ENCODE data around the gene TOPORS. TPM values are rescaled to one million over a fixed set of nuclear protein-coding genes. Genes with fewer than 3 reads are reported as not detected.

Gene TOPORS
- total and polyA plus RNA-seq, 2 donors, result 12.1 to 22.1 TPM

GRCh38 chr9:32502464-32502863, 49.9 kb downstream of the TOPORS start:
- WGBS, result 89% methylated on average over 4 of the region's 4 CpGs
- peaks cover 0 to 7% of the 10 kb centered on the region in 2 donors for H3K36me3 ChIP-seq (ENCODE audit: control insufficient read depth in 2 of 2, insufficient read depth in 2 of 2, low read length in 1 of 2)
- no peak overlapping the region for H3K27ac ChIP-seq (ENCODE audit: low read depth in 1 of 2, low read length in 1 of 2)

DNA sequence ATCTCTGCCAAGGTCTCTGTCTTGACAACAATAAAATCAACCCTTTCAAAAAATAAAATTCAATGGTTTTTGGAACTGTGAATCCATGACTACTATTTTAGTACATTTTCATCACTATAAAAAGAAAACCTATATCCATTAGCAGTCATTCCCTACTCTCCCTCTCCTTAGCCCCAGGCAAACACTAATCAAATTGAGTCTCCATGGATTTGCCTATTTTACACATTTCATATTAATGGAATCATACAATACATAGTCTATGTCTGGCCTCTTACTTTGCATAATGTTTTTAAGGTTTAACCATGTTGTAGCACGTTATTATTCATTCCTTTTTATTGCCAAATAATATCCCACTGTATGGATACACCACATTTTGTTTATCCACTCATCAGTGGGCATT, 50.5 kb downstream of the TOPORS start:
- H3K27ac ChIP-seq (ENCODE audit: low read depth in 1 of 2, low read length in 1 of 2), result no peak overlapping the region

More at GRCh38 chr9:32502464-32502863, 49.9 kb downstream of the TOPORS start:
- Histone ChIP-seq H3K4me3 (ENCODE audit: low read length in 2 of 2) (no peak overlapping the region), H3K9me3 (ENCODE audit: control insufficient read depth in 2 of 2, insufficient read depth in 1 of 2, low read length in 1 of 2) (no peaks in the 10 kb centered on the region), H3K27me3 (ENCODE audit: control insufficient read depth in 2 of 2, insufficient read depth in 1 of 2, low read length in 1 of 2) (no peaks in the 10 kb centered on the region), H3K4me1 (ENCODE audit: control insufficient read depth in 2 of 2, insufficient read depth in 2 of 2, low read length in 2 of 2) (no peaks in the 10 kb centered on the region)
- DNase-seq (ENCODE audit: low read depth in 6 of 9, low spot score in 9 of 9), result no peak

DNA sequence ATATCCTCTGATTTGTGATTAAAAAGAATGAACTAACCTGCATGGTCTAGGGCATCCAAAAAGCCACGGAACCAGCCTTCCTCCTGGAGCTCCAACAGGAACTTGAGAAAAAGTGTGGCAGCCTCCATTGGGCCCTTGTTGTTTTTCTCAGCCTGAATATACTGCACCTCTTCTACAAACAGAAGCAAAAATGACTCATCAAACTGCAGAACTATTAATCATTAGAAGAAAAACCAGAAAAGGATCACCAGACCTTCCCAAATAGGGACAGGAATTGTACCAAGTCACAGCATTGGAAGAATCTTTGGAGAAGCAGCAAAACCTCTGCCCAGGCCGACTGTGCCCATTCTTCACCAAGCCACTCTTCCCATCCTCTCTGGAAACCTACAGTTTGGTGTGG, 51.6 kb downstream of the TOPORS start:
- no peaks in the 10 kb centered on the region for H3K27me3 ChIP-seq (ENCODE audit: control insufficient read depth in 2 of 2, insufficient read depth in 1 of 2, low read length in 1 of 2)
- H3K36me3 ChIP-seq (ENCODE audit: control insufficient read depth in 2 of 2, insufficient read depth in 2 of 2, low read length in 1 of 2), result peaks cover 0 to 13% of the 10 kb centered on the region in 2 donors
- H3K9me3 ChIP-seq (ENCODE audit: control insufficient read depth in 2 of 2, insufficient read depth in 1 of 2, low read length in 1 of 2), result no peaks in the 10 kb centered on the region
- no peak overlapping the region for H3K4me3 ChIP-seq (ENCODE audit: low read length in 2 of 2)
- no peaks in the 10 kb centered on the region for H3K4me1 ChIP-seq (ENCODE audit: control insufficient read depth in 2 of 2, insufficient read depth in 2 of 2, low read length in 2 of 2)
- no peak for DNase-seq (ENCODE audit: low read depth in 6 of 9, low spot score in 9 of 9)
- WGBS, result 73% methylated on average over 2 of the region's 2 CpGs
- H3K27ac ChIP-seq (ENCODE audit: low read depth in 1 of 2, low read length in 1 of 2), result no peak overlapping the region

More for the DNA sequence above, 50.5 kb downstream of the TOPORS start:
- Histone ChIP-seq H3K4me3 (ENCODE audit: low read length in 2 of 2) (no peak overlapping the region), H3K27me3 (ENCODE audit: control insufficient read depth in 2 of 2, insufficient read depth in 1 of 2, low read length in 1 of 2) (no peaks in the 10 kb centered on the region), H3K36me3 (ENCODE audit: control insufficient read depth in 2 of 2, insufficient read depth in 2 of 2, low read length in 1 of 2) (peaks cover 0 to 7% of the 10 kb centered on the region in 2 donors), H3K9me3 (ENCODE audit: control insufficient read depth in 2 of 2, insufficient read depth in 1 of 2, low read length in 1 of 2) (no peaks in the 10 kb centered on the region), H3K4me1 (ENCODE audit: control insufficient read depth in 2 of 2, insufficient read depth in 2 of 2, low read length in 2 of 2) (no peaks in the 10 kb centered on the region)
- no peak for DNase-seq (ENCODE audit: low read depth in 6 of 9, low spot score in 9 of 9)
- 99% methylated on average over 1 of the region's 1 CpG for WGBS

DNA sequence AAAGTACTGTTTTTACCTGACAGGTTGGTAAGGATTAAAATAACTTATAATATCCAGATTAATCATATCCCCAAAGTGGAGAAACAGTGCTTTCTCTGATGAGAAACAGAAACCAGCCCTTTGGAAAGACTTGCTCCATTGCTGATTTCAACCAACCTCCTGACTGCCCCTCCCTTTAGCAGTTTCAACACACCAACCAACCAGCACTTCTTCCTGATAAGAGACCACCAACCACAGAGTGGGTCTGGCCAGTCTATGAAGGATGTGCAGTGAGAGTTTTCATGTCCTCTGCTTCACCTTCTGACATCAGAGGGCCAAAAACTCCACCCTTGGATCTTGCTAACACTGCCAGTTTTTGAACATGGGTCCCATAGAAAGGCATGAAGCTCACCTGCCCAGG, 54.5 kb downstream of the TOPORS start:
- Histone ChIP-seq H3K4me3 (ENCODE audit: low read length in 2 of 2) (no peak overlapping the region), H3K27me3 (ENCODE audit: control insufficient read depth in 2 of 2, insufficient read depth in 1 of 2, low read length in 1 of 2) (no peaks in the 10 kb centered on the region), H3K9me3 (ENCODE audit: control insufficient read depth in 2 of 2, insufficient read depth in 1 of 2, low read length in 1 of 2) (no peaks in the 10 kb centered on the region), H3K36me3 (ENCODE audit: control insufficient read depth in 2 of 2, insufficient read depth in 2 of 2, low read length in 1 of 2) (peaks cover 0 to 13% of the 10 kb centered on the region in 2 donors), H3K27ac (ENCODE audit: low read depth in 1 of 2, low read length in 1 of 2) (no peak overlapping the region), H3K4me1 (ENCODE audit: control insufficient read depth in 2 of 2, insufficient read depth in 2 of 2, low read length in 2 of 2) (no peaks in the 10 kb centered on the region)
- DNase-seq (ENCODE audit: low read depth in 6 of 9, low spot score in 9 of 9), result no peak

GRCh38 chr9:32490601-32491000, 61.8 kb downstream of the TOPORS start:
- WGBS, result 94% methylated on average over 3 of the region's 3 CpGs
- no peaks in the 10 kb centered on the region for H3K9me3 ChIP-seq (ENCODE audit: control insufficient read depth in 2 of 2, insufficient read depth in 1 of 2, low read length in 1 of 2)
- no peaks in the 10 kb centered on the region for H3K4me1 ChIP-seq (ENCODE audit: control insufficient read depth in 2 of 2, insufficient read depth in 2 of 2, low read length in 2 of 2)
- H3K4me3 ChIP-seq (ENCODE audit: low read length in 2 of 2), result no peak overlapping the region
- no peak for DNase-seq (ENCODE audit: low read depth in 6 of 9, low spot score in 9 of 9)
- no peaks in the 10 kb centered on the region for H3K27me3 ChIP-seq (ENCODE audit: control insufficient read depth in 2 of 2, insufficient read depth in 1 of 2, low read length in 1 of 2)
- no peak overlapping the region for H3K27ac ChIP-seq (ENCODE audit: low read depth in 1 of 2, low read length in 1 of 2)
- peaks cover 16 to 44% of the 10 kb centered on the region in 2 donors for H3K36me3 ChIP-seq (ENCODE audit: control insufficient read depth in 2 of 2, insufficient read depth in 2 of 2, low read length in 1 of 2)

Other genes with a start within 250 kb of the TOPORS start
- gene ACO1, start 167.9 kb downstream of the TOPORS start, total RNA-seq, result 18.7 TPM
- gene ACO1, start 167.9 kb downstream of the TOPORS start, polyA plus RNA-seq, result 9.0 TPM
- 23.0 TPM for gene RIGI, start 26.4 kb downstream of the TOPORS start, total RNA-seq
- gene RIGI, start 26.4 kb downstream of the TOPORS start, polyA plus RNA-seq, result 14.4 TPM
- 36.9 TPM for gene SMIM27, start 259 bp downstream of the TOPORS start, total RNA-seq
- gene SMIM27, start 259 bp downstream of the TOPORS start, polyA plus RNA-seq, result 28.5 TPM
- 58.2 TPM for gene NDUFB6, start 20.6 kb upstream of the TOPORS start, total RNA-seq
- gene NDUFB6, start 20.6 kb upstream of the TOPORS start, polyA plus RNA-seq, result 42.9 TPM
- not detected for gene TAF1L, start 83.1 kb upstream of the TOPORS start, total RNA-seq
- gene TAF1L, start 83.1 kb upstream of the TOPORS start, polyA plus RNA-seq, result under 0.01 TPM
- gene TMEM215, start 231.0 kb upstream of the TOPORS start, total RNA-seq, result not detected
- 0.02 TPM for gene TMEM215, start 231.0 kb upstream of the TOPORS start, polyA plus RNA-seq